ENCODE measurements around the gene OTOF.

GRCh38 chr2:26483516-26483915, 5.6 kb upstream of the OTOF start:
- TF ChIP-seq POLR2A (IDR thresholded peaks at IDR 0.05) (no peak), CTCF (IDR thresholded peaks at IDR 0.05) (no peak)
